ENCODE data around the gene RAB12.
"Not testable (repeated sequence)": the region's sequence is repeated elsewhere in the genome, so short reads cannot be mapped to it uniquely, and the experiment has no call there.

RAB12 gene

DNA sequence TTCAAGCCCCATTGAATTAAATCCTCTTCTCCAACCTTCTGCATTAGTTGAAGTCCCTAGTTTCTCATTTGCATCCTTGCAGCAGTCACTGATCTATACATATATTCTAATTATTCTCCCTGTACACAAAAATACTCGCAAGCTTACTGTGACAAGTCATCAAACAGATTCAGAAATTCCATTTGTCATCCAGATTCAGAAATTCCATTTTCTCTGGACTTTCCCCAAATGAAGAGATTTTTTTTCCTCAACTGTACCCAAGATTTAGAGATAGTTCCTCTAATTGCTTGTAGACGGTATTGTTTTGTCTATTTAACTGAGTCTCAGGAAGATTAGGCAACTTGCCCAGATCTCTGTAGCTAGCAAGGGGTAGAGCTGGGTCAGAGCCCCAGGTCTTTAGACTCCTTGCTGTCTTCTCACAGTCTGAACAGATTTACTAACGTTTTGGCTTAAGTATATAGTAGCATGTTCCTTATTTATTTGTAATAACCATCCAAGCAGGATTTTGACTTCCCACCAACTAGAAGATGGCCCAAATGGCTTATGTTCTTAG is 34.2 kb downstream of the RAB12 start:
- Mint-ChIP-seq H3K9me3 (peaks cover 0 to 2% of the 10 kb centered on the region in 2 donors), H3K4me3 (no peak overlapping the region), H3K27me3 (no peaks in the 10 kb centered on the region), H3K4me1 (peaks cover 9 to 11% of the 10 kb centered on the region in 2 donors), H3K27ac (no peak overlapping the region), H3K36me3 (peaks cover 30 to 39% of the 10 kb centered on the region in 2 donors)
- DNase-seq: no peak
- ATAC-seq (replicated peaks): peak in 1 of 2 donors; percentile 42

DNA sequence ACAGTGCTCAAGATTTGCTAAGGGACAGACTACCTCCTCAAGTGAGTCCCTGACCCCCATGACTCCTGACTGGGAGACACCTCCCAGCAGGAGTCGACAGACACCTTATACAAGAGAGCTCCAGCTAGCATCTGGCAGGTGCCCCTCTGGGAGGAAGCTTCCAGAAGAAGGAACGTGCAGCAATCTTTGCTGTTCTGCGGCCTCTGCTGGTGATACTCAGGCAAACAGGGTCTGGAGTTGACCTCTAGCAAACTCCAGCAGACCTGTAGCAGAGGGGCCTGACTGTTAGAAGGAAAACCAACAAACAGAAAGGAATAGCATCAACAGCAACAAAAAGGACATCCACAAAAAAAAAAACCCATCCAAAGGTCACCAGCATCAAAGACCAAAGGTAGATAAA is 38.1 kb downstream of the RAB12 start:
- H3K36me3 Mint-ChIP-seq; H3K4me3 Mint-ChIP-seq; H3K27ac Mint-ChIP-seq; H3K27me3 Mint-ChIP-seq; H3K9me3 Mint-ChIP-seq; ATAC-seq (replicated peaks); DNase-seq: not testable (repeated sequence)
- H3K4me1 Mint-ChIP-seq: peaks cover 19 to 22% of the 10 kb centered on the region in 2 donors

DNA sequence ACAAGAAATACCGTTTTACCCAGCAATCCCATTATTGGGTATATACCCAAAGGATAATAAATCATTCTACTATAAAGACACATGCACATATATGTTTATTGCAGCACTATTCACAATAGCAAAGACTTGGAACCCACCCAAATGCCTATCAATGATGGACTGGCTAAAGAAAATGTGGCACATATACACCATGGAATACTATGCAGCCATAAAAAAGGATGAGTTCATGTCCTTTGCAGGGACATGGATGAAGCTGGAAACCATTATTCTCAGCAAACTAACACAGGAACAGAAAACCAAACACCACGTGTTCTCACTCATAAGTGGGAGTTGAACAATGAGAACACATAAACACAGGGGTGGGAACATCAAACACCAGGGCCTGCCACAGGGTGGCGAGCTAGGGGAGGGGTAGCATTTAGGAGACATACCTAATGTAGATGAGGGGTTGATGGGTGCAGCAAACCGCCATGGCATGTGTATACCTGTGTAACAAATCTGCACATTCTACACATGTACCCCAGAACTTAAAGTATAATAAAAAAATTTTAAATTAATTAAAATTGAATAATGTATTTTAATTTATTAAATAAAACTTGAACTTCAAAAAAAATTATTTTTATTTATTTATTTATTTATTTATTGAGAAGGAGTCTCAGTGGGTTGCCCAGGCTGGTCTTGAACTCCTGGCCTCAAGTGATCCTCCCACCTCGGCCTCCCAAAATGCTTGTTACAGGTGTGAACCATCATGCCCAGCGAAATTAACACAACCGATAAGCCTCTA is 42.4 kb downstream of the RAB12 start:
- not testable (repeated sequence) for DNase-seq; ATAC-seq (replicated peaks); H3K27me3 Mint-ChIP-seq; H3K4me3 Mint-ChIP-seq; H3K9me3 Mint-ChIP-seq; H3K36me3 Mint-ChIP-seq; H3K27ac Mint-ChIP-seq
- peaks cover 13 to 16% of the 10 kb centered on the region in 2 donors for H3K4me1 Mint-ChIP-seq

DNA sequence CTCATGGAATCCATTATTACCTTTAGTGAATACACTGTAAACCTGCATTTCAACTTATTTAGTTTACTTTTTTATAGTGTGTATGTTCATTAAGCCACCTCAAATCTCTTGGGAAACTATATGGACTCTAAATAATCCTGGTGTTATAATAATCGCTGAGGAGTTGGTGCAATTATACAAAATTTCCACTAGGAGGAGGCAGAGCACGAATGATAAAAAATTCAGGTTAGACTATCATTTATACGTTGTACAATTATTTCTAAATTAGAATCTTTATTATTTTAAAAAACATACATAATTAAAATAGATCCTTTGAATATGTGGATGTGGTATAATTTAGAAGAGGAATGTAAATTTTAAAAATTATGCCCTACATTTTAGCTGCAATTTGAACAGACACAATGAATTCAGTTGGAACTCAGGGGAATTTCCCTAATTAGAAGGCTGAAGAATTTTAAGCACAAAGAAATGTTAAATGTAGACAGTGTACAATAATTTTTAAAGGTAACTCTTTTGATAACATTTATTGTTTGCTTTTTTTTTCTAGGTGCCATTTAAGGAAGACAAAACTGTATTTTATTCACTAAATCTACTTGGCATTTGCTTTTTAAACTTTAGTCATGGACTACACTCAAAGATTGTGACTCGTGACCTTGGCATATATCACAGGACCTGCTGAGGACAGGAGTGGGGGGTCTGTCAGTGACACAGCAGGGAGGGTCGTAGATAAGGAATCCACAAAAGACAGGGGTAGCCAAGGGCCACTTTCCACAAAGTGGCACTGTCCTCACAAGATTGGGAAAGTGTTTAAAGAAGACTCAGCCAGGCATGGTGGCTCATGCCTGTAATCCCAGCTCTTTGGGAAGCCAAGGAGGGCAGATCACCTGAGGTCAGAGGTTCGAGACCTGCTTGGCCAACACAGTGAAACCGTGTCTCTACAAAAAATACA is 45.5 kb downstream of the RAB12 start:
- Mint-ChIP-seq H3K27ac (peak overlapping the region; percentile 21), H3K9me3 (no peaks in the 10 kb centered on the region), H3K36me3 (no peaks in the 10 kb centered on the region), H3K4me1 (peaks cover 6 to 11% of the 10 kb centered on the region in 2 donors), H3K4me3 (no peak overlapping the region), H3K27me3 (peaks cover 0 to 10% of the 10 kb centered on the region in 2 donors)
- peak; percentile 31 to 33 for ATAC-seq (replicated peaks)
- no peak for DNase-seq

GRCh38 chr18:8656232-8656631 is 47.0 kb downstream of the RAB12 start:
- H3K27ac Mint-ChIP-seq: no peak overlapping the region
- no peaks in the 10 kb centered on the region for H3K9me3 Mint-ChIP-seq
- no peak overlapping the region for H3K4me3 Mint-ChIP-seq
- peaks cover 0 to 10% of the 10 kb centered on the region in 2 donors for H3K27me3 Mint-ChIP-seq
- ATAC-seq (replicated peaks) (no peak), DNase-seq (no peak)
- H3K4me1 Mint-ChIP-seq: peaks cover 2 to 5% of the 10 kb centered on the region in 2 donors
- no peaks in the 10 kb centered on the region for H3K36me3 Mint-ChIP-seq

GRCh38 chr18:8657050-8657820 is 48.0 kb downstream of the RAB12 start:
- H3K27me3 Mint-ChIP-seq: peaks cover 0 to 5% of the 10 kb centered on the region in 2 donors
- H3K27ac Mint-ChIP-seq: no peak overlapping the region
- H3K9me3 Mint-ChIP-seq: no peaks in the 10 kb centered on the region
- H3K4me3 Mint-ChIP-seq: no peak overlapping the region
- H3K36me3 Mint-ChIP-seq: no peaks in the 10 kb centered on the region
- DNase-seq: no peak
- H3K4me1 Mint-ChIP-seq: peaks cover 2 to 12% of the 10 kb centered on the region in 2 donors
- no peak for ATAC-seq (replicated peaks)

- Mint-ChIP-seq H3K36me3 (no peaks in the 10 kb centered on the region), H3K4me3 (no peak overlapping the region), H3K4me1 (peaks cover 2 to 12% of the 10 kb centered on the region in 2 donors), H3K27me3 (peaks cover 2 to 7% of the 10 kb centered on the region in 2 donors), H3K27ac (no peak overlapping the region), H3K9me3 (no peaks in the 10 kb centered on the region)
- ATAC-seq (replicated peaks) (no peak), DNase-seq (no peak)
These were observed 48.7 kb downstream of the RAB12 start for GRCh38 chr18:8657873-8658470.

DNA sequence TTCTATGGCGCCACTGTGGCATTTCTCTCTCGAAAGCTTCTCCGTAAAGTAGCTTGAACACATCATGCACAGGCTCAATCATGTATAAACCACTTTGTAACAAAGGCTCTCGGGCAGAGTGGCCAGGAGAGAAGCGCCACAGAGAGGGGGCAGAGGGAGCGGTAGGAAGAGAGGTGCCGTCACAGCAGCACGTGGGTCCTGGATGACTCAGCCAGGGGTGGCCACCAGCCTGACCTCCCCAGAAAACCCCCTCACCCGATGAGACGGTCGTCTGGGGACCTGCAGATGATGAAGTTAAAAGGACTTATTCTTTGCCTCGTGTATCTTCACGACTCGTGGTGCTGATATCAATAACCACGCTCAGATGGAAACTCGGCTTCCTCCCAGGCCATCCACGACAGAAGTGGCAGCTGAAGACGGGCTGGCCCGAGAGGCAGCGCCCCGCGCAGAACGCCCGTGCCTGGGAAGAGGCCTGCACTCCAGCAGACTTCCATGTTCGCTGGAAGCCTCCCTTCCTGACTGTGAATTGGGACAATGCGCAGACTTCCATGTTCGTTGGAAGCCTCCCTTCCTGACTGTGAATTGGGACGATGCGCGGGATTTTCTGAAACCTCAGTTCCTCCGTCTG is 49.7 kb downstream of the RAB12 start:
- no peaks in the 10 kb centered on the region for H3K9me3 Mint-ChIP-seq
- no peak overlapping the region for H3K27ac Mint-ChIP-seq
- H3K27me3 Mint-ChIP-seq: peaks cover 5 to 11% of the 10 kb centered on the region in 2 donors
- DNase-seq (no peak), ATAC-seq (replicated peaks) (no peak)
- no peaks in the 10 kb centered on the region for H3K36me3 Mint-ChIP-seq
- H3K4me3 Mint-ChIP-seq: no peak overlapping the region
- peaks cover 2 to 12% of the 10 kb centered on the region in 2 donors for H3K4me1 Mint-ChIP-seq

GRCh38 chr18:8659609-8660242 is 50.5 kb downstream of the RAB12 start:
- ATAC-seq (replicated peaks) (no peak), DNase-seq (no peak)
- peaks cover 5 to 11% of the 10 kb centered on the region in 2 donors for H3K27me3 Mint-ChIP-seq
- no peaks in the 10 kb centered on the region for H3K36me3 Mint-ChIP-seq
- H3K4me3 Mint-ChIP-seq: no peak overlapping the region
- H3K9me3 Mint-ChIP-seq: no peaks in the 10 kb centered on the region
- no peak overlapping the region for H3K27ac Mint-ChIP-seq
- H3K4me1 Mint-ChIP-seq: peaks cover 2 to 12% of the 10 kb centered on the region in 2 donors

GRCh38 chr18:8660316-8660715 is 51.1 kb downstream of the RAB12 start:
- ATAC-seq (replicated peaks) (no peak), DNase-seq (no peak)
- H3K4me1 Mint-ChIP-seq: peaks cover 0 to 7% of the 10 kb centered on the region in 2 donors
- H3K4me3 Mint-ChIP-seq: no peak overlapping the region
- no peak overlapping the region for H3K27ac Mint-ChIP-seq
- H3K9me3 Mint-ChIP-seq: peaks cover 0 to 2% of the 10 kb centered on the region in 2 donors
- peaks cover 0 to 3% of the 10 kb centered on the region in 2 donors for H3K36me3 Mint-ChIP-seq
- peaks cover 5 to 11% of the 10 kb centered on the region in 2 donors for H3K27me3 Mint-ChIP-seq

DNA sequence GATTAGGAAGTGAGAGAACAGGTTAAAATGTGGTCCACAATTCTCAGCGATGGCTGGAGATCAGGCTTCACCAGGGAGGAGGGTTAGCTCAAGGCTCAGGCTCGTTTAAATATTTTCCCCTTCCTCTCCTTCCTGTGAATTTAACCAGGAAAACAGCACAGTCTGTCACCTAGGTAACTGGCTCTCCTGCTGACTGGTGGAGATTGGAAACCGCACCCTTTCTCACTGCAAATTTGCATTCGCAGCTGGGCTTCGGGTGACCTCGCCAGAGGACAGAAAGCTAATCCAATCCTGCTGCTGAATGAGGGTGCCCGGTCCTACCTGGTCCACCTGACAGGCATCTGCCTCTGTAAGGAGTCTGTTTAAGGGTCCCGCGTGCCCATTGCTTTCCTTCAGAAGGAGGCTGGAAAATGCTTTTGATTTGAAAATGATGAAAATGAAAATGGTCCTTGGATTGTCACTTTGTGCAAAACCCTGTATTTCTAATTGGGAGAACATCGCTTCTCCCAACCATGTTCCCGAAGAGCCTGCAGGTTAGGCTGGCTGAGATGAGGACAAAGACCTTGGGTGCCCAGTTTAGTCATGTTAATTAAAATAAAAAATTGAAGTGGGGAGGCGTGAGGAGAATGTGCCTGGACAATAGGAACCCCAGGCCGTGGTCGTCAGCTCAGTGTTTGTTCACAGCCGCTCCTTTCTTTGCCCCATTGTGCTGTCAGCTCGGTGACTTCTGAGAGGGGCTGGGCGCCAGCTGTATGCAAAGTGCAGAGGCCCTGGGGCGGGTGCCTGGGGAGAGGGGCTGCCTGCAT is 52.7 kb downstream of the RAB12 start:
- H3K36me3 Mint-ChIP-seq: peaks cover 0 to 3% of the 10 kb centered on the region in 2 donors
- peak in 1 of 2 donors; percentile 14 for ATAC-seq (replicated peaks)
- H3K27me3 Mint-ChIP-seq: peaks cover 5 to 11% of the 10 kb centered on the region in 2 donors
- H3K4me1 Mint-ChIP-seq: peaks cover 0 to 7% of the 10 kb centered on the region in 2 donors
- peaks cover 0 to 2% of the 10 kb centered on the region in 2 donors for H3K9me3 Mint-ChIP-seq
- no peak for DNase-seq
- no peak overlapping the region for H3K4me3 Mint-ChIP-seq
- H3K27ac Mint-ChIP-seq: no peak overlapping the region

Data from stimulated activated naive B cell treated with anti-CD40 and anti-IgM and Interleukin-4, amounts not matched to agents 10 μg/mL and 1 μg/mL and 100 μg/mL, for 72 hours (primary cell).